ENCODE results near the gene NUP210.

- no peak for TF ChIP-seq CTCF (conservative IDR thresholded peaks at IDR 0.05; ENCODE audit: low read depth in 2 of 2)
- no peak for TF ChIP-seq REST (IDR thresholded peaks at IDR 0.05; ENCODE audit: unreplicated experiment)
Measured at GRCh38 chr3:13292375-13292774, 127.7 kb downstream of the NUP210 start.

Data from GM23338 (cell line).